Glutamatergic neuron (in vitro differentiated cells): ENCODE data around the gene STK16. TPM values are rescaled to one million over a fixed set of nuclear protein-coding genes. Genes with fewer than 3 reads are reported as not detected.

ENCODE experiments used
- DNase-seq: peaks from one replicate; pipeline ENCODE4 v3.0.0; 2022
- H3K27ac Mint-ChIP-seq: one replicate; pipeline ENCODE4 v1.8.0; 2020; ENCODE audit warnings: mild to moderate bottlenecking, mixed read lengths, inconsistent platforms; ENCODE audit not compliant: unreplicated experiment
- H3K27me3 Mint-ChIP-seq: one replicate; pipeline ENCODE4 v1.8.0; 2020; ENCODE audit warnings: mild to moderate bottlenecking, moderate library complexity, mixed read lengths, inconsistent platforms; ENCODE audit not compliant: unreplicated experiment
- H3K36me3 Mint-ChIP-seq: one replicate; pipeline ENCODE4 v1.8.0; 2020; ENCODE audit warnings: mild to moderate bottlenecking, mixed read lengths, inconsistent platforms; ENCODE audit not compliant: unreplicated experiment
- H3K4me1 Mint-ChIP-seq: one replicate; pipeline ENCODE4 v1.8.0; 2020; ENCODE audit warnings: mild to moderate bottlenecking, low read depth, mixed read lengths, inconsistent platforms; ENCODE audit not compliant: unreplicated experiment
- H3K4me3 Mint-ChIP-seq: one replicate; pipeline ENCODE4 v1.8.0; 2020; ENCODE audit warnings: mild to moderate bottlenecking, mixed read lengths, inconsistent platforms; ENCODE audit not compliant: unreplicated experiment
- H3K9me3 Mint-ChIP-seq: one replicate; pipeline ENCODE4 v1.8.0; 2020; ENCODE audit warnings: mild to moderate bottlenecking, moderate library complexity, mixed read lengths, inconsistent platforms; ENCODE audit not compliant: unreplicated experiment
- total RNA-seq: library from RNA; stranded (reverse); fragmentation: NEBNext Ultra II Directional; extraction: Animal tissue kit (Norgen Biotek cat#: 25700); gene quantifications from one replicate; pipeline ENCODE4 v1.2.1, GENCODE V29; 2021; ENCODE audit not compliant: unreplicated experiment
- TF ChIP-seq, protein P1 (sequence below): fragments of 200-600 bp; sonication (generic); IDR thresholded peaks from one replicate; pipeline ENCODE4 v1.5.0; 2021; ENCODE audit not compliant: partially characterized antibody, unreplicated experiment

The STK16 gene
- total RNA-seq, 1 donor from 2014 or later: 32.2 TPM

GRCh38 chr2:219230059-219230540 lies 15.2 kb upstream of the STK16 start:
- H3K36me3 Mint-ChIP-seq: no peaks in the 10 kb centered on the region
- peak; percentile 61 for DNase-seq
- H3K27ac Mint-ChIP-seq: peak overlapping the region; percentile 97
- H3K4me3 Mint-ChIP-seq: peak overlapping the region; percentile 100
- TF ChIP-seq, protein P1, sequence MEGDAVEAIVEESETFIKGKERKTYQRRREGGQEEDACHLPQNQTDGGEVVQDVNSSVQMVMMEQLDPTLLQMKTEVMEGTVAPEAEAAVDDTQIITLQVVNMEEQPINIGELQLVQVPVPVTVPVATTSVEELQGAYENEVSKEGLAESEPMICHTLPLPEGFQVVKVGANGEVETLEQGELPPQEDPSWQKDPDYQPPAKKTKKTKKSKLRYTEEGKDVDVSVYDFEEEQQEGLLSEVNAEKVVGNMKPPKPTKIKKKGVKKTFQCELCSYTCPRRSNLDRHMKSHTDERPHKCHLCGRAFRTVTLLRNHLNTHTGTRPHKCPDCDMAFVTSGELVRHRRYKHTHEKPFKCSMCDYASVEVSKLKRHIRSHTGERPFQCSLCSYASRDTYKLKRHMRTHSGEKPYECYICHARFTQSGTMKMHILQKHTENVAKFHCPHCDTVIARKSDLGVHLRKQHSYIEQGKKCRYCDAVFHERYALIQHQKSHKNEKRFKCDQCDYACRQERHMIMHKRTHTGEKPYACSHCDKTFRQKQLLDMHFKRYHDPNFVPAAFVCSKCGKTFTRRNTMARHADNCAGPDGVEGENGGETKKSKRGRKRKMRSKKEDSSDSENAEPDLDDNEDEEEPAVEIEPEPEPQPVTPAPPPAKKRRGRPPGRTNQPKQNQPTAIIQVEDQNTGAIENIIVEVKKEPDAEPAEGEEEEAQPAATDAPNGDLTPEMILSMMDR: no peak
- peaks cover 4% of the 10 kb centered on the region for H3K9me3 Mint-ChIP-seq
- H3K27me3 Mint-ChIP-seq: peaks cover 5% of the 10 kb centered on the region
- H3K4me1 Mint-ChIP-seq: peaks cover 15% of the 10 kb centered on the region

GRCh38 chr2:219234331-219234730 lies 10.9 kb upstream of the STK16 start:
- Mint-ChIP-seq H3K4me3 (no peak overlapping the region), H3K27ac (no peak overlapping the region), H3K4me1 (peaks cover 4% of the 10 kb centered on the region), H3K36me3 (peaks cover 6% of the 10 kb centered on the region), H3K9me3 (peaks cover 4% of the 10 kb centered on the region), H3K27me3 (peaks cover 4% of the 10 kb centered on the region)
- TF ChIP-seq, protein P1: no peak
- DNase-seq: no peak

DNA sequence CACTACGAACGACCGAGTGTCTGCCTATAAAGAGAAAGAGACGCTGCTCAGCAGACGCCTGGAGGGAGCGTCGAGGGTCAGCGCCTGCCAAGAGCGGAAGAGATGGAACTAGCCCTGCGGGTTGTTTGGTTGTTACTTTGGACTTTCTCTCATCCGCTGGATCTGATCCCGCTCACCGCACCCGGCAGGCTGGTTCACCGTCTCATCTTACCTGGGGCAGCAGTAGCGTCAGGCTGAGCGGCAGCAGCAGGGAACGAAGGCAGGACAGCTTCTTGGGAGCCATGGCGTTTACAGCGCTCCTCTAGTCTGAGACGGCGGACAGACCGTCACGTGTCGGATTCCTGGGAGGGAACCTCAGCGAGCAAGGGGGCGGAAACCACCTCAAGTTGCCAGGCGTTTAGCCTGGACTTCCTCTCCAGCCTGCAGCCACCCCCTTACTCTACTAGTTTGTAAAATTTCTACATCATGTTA lies 2.0 kb upstream of the STK16 start:
- Mint-ChIP-seq H3K4me3 (no peak overlapping the region), H3K4me1 (peaks cover 2% of the 10 kb centered on the region), H3K36me3 (no peaks in the 10 kb centered on the region), H3K27ac (no peak overlapping the region), H3K9me3 (peaks cover 6% of the 10 kb centered on the region), H3K27me3 (peaks cover 4% of the 10 kb centered on the region)
- no peak for DNase-seq
- TF ChIP-seq, protein P1: no peak

DNA sequence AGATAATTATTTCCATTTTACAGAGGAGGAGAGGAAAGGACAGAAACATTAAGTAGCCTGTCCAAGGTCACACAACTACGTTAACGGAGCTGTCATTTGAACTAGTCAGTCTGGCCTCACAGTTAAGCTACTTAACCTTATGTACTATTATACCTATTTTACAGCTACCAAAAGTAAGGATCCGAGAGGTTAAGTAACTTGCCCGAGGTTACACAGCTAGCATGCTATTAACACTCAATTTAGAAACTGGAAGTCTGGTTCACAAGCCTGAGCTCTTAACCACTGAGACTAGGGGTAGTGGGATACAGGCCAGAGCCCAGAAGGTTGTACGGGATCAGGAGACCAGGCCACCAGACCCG lies 511 bp upstream of the STK16 start:
- DNase-seq: no peak
- Mint-ChIP-seq H3K4me3 (peak overlapping the region; percentile 97), H3K4me1 (peaks cover 7% of the 10 kb centered on the region), H3K36me3 (no peaks in the 10 kb centered on the region), H3K27ac (no peak overlapping the region), H3K9me3 (peaks cover 6% of the 10 kb centered on the region), H3K27me3 (peaks cover 2% of the 10 kb centered on the region)
- TF ChIP-seq, protein P1: no peak

GRCh38 chr2:219245899-219246230 lies 586 bp downstream of the STK16 start:
- Mint-ChIP-seq H3K27ac (peak overlapping the region; percentile 99), H3K36me3 (no peaks in the 10 kb centered on the region), H3K27me3 (peaks cover 1% of the 10 kb centered on the region), H3K4me1 (peaks cover 9% of the 10 kb centered on the region), H3K9me3 (peaks cover 6% of the 10 kb centered on the region), H3K4me3 (peak overlapping the region; percentile 97)
- DNase-seq: no peak
- TF ChIP-seq, protein P1: no peak
